Measurements from ENCODE around the gene FCER2. TPM values are rescaled to one million over a fixed set of nuclear protein-coding genes. Genes with fewer than 3 reads are reported as not detected.

The FCER2 gene
- total and polyA plus RNA-seq, 2 of the 13 experiments (the other 11 are each of a cell fraction or from before 2014, with no cell fraction given): not detected

DNA sequence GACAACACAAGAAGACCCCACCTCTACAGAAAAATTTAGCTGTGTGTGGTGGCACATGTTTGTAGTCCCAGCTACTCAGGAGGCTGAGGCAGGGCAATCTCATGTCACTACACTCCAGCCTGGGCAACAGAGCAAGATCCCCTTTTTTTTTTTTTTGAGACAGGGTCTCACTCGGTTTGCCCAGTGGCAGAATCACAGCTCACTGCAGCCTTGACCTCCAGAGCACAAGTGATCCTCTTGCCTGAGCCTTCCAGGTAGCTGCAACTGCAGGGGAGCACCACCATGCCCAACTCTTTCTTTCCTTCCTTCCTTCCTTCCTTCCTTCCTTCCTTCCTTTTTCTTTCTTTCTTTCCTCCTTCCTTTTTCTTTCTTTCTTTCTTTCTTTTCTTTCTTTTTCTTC is 34.2 kb upstream of the FCER2 start:
- WGBS (ENCODE audit: low lambda C conversion rate): 0% methylated on average over 1 of the region's 1 CpG
- 0 out of 2 replicates have a peak, but pooled peaks cover 4% of the 10 kb centered on the region for H3K4me1 ChIP-seq (ENCODE audit: insufficient read depth, low read length)
- BruUV-seq (replicated peaks): no TSS peak
- H2AFZ ChIP-seq (ENCODE audit: low read length): no peak overlapping the region
- H3K36me3 ChIP-seq (replicated peaks in 1 of 2; ENCODE audit: control insufficient read depth in 1 of 2, insufficient read depth in 2 of 2, low read length in 2 of 2): no peaks in the 10 kb centered on the region
- H3K27me3 ChIP-seq (ENCODE audit: control insufficient read depth in 1 of 2, insufficient read depth in 2 of 2, low read length in 2 of 2): peaks cover 0 to 15% of the 10 kb centered on the region in 2 experiments; a peak in 2 of 5 replicates
- H3K9ac ChIP-seq (ENCODE audit: insufficient read depth, low read depth, low read length): no peak overlapping the region
- CTCF ChIA-PET (ENCODE audit: low intra/inter-chr PET ratio, low total read pairs): no interaction called here
- FAIRE-seq: no peak
- H3K79me2 ChIP-seq (ENCODE audit: insufficient read depth, low read length): no peaks in the 10 kb centered on the region
- TF ChIP-seq, protein P1, sequence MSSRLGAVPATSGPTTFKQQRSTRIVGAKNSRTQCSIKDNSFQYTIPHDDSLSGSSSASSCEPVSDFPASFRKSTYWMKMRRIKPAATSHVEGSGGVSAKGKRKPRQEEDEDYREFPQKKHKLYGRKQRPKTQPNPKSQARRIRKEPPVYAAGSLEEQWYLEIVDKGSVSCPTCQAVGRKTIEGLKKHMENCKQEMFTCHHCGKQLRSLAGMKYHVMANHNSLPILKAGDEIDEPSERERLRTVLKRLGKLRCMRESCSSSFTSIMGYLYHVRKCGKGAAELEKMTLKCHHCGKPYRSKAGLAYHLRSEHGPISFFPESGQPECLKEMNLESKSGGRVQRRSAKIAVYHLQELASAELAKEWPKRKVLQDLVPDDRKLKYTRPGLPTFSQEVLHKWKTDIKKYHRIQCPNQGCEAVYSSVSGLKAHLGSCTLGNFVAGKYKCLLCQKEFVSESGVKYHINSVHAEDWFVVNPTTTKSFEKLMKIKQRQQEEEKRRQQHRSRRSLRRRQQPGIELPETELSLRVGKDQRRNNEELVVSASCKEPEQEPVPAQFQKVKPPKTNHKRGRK (CRISPR knock-in tag; IDR thresholded peaks at IDR 0.05): peak; percentile 61; the same call in 1 of the 2 replicates
- no peak for TF ChIP-seq ATF1 (CRISPR knock-in tag; IDR thresholded peaks at IDR 0.05)
- no peak for ATAC-seq
- no peak overlapping the region for H3K27ac ChIP-seq (ENCODE audit: extremely low read length, insufficient read depth, low read length)
- H3K4me2 ChIP-seq (ENCODE audit: low read depth, low read length): no peak overlapping the region
- no peaks in the 10 kb centered on the region for H4K20me1 ChIP-seq (ENCODE audit: insufficient read depth, low read length)
- POLR2A ChIA-PET: no interaction called here
- intact Hi-C loops (cut with micrococcal nuclease; ENCODE audit: unreplicated experiment): no loop called here
- no peaks in the 10 kb centered on the region for H3K9me3 ChIP-seq (ENCODE audit: low read length)
- no peak for DNase-seq (ENCODE audit: low spot score)
- in situ Hi-C loops (cut with HindIII; ENCODE audit: extremely low pct_ligation_motif_present, low pct_unique_long_range_greater_than_20kb): no loop called here
- no peak overlapping the region for H3K4me3 ChIP-seq (replicated peaks in 1 of 3; ENCODE audit: insufficient read depth in 1 of 3, low read depth in 2 of 3, low read length in 3 of 3)

DNA sequence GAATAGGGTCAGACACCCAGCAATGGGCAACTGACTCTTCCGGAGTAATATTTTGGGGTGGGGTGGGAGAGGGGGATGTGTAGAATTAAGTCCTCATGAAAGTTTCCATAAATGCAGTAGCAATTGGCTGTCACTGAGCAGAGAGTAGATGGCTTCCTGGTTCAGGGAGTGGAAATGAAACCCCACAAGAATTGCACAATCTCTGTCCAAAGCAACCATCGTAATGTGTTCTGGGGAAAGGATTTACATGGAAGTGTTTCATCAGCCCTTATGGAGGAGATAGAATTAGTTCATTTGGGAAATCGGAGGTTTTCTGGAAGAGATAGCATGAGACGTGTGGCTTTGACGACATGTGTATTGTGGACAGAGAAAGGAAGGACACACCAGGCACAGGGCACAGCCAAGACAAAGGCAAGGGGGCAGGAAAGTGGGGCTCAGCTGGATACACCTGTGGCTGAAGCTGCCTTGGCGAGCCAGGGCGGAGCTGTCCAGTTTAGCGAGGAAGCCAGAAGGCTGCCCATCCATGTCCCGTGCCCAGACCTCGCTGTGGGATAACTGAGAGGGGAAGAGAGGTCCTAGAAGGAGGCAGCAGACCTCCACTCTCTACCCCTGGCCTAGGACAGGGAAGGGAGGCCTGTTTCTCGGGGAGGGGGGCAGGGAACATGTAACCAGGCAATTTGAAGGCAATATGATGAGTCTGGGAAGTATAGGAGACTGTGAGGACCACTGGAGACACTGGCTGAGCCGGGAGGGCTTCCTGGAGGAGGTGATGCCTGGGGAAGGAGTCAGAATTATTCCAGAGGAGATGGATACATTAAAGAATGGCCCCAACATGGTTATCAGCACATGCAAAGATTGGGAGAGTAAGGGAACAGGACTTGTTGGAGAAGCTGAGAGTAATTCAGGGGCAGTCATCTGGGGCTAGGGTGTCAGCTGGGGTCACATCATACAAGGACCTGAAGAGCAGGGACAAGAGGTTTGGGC is 32.6 kb upstream of the FCER2 start:
- no peaks in the 10 kb centered on the region for H4K20me1 ChIP-seq (ENCODE audit: insufficient read depth, low read length)
- BruUV-seq (replicated peaks): no TSS peak
- no peak for FAIRE-seq
- H3K79me2 ChIP-seq (ENCODE audit: insufficient read depth, low read length): no peaks in the 10 kb centered on the region
- H3K27me3 ChIP-seq (ENCODE audit: control insufficient read depth in 1 of 2, insufficient read depth in 2 of 2, low read length in 2 of 2): peaks cover 0 to 14% of the 10 kb centered on the region in 2 experiments; a peak in 2 of 5 replicates
- ChIA-PET CTCF (ENCODE audit: low intra/inter-chr PET ratio, low total read pairs) (no interaction called here), POLR2A (no interaction called here)
- intact Hi-C loops (cut with micrococcal nuclease; ENCODE audit: unreplicated experiment) (no loop called here), in situ Hi-C loops (cut with HindIII; ENCODE audit: extremely low pct_ligation_motif_present, low pct_unique_long_range_greater_than_20kb) (no loop called here)
- no peak overlapping the region for H3K4me3 ChIP-seq (replicated peaks in 1 of 3; ENCODE audit: insufficient read depth in 1 of 3, low read depth in 2 of 3, low read length in 3 of 3)
- H2AFZ ChIP-seq (ENCODE audit: low read length): no peak overlapping the region
- H3K36me3 ChIP-seq (replicated peaks in 1 of 2; ENCODE audit: control insufficient read depth in 1 of 2, insufficient read depth in 2 of 2, low read length in 2 of 2): no peaks in the 10 kb centered on the region
- no peak for TF ChIP-seq CBX2 (IDR thresholded peaks at IDR 0.05; ENCODE audit: low read depth, low read length)
- TF ChIP-seq CBX2 (CRISPR knock-in tag; IDR thresholded peaks at IDR 0.05; ENCODE audit: low read depth): no peak
- TF ChIP-seq CEBPG (CRISPR knock-in tag; IDR thresholded peaks at IDR 0.05): peak; percentile 74
- peak; percentile 91 for TF ChIP-seq CEBPB (IDR thresholded peaks at IDR 0.05; ENCODE audit: borderline replicate concordance, low read depth, low read length)
- TF ChIP-seq ZNF616 (CRISPR knock-in tag; IDR thresholded peaks at IDR 0.05; ENCODE audit: low read depth): no peak
- ATAC-seq: no peak
- H3K9ac ChIP-seq (ENCODE audit: insufficient read depth, low read depth, low read length): no peak overlapping the region
- H3K4me2 ChIP-seq (ENCODE audit: low read depth, low read length): no peak overlapping the region
- H3K9me3 ChIP-seq (ENCODE audit: low read length): no peaks in the 10 kb centered on the region
- H3K27ac ChIP-seq (ENCODE audit: extremely low read length, insufficient read depth, low read length): no peak overlapping the region
- no peak for DNase-seq (ENCODE audit: low spot score)
- H3K4me1 ChIP-seq (ENCODE audit: insufficient read depth, low read length): 0 out of 2 replicates have a peak, but pooled peaks cover 4% of the 10 kb centered on the region
- WGBS (ENCODE audit: low lambda C conversion rate): 3% methylated on average over 11 of the region's 12 CpGs
